CD14-positive monocyte (primary cell): ENCODE measurements around the gene TUBE1. TPM values are rescaled to one million over a fixed set of nuclear protein-coding genes. Genes with fewer than 3 reads are reported as not detected.
"Not testable (repeated sequence)": the region's sequence is repeated elsewhere in the genome, so short reads cannot be mapped to it uniquely, and the experiment has no call there.

Experiments
- DNase-seq, 3 donors: peaks; one replicate each; pipeline ENCODE4 v3.0.0-alpha.2; 2011 to 2022
- H2AFZ ChIP-seq: 2 replicates; pipeline ENCODE4 v1.6.0; 2012; ENCODE audit warnings: mild to moderate bottlenecking, low read depth, low read length, inconsistent platforms; ENCODE audit not compliant: insufficient read depth, poor library complexity, severe bottlenecking
- H3K27ac ChIP-seq, 2 donors: 1 replicate in 1 of 2; 2 replicates in 1 of 2; pipeline ENCODE4 v1.5.1; 2012 to 2013; ENCODE audit warnings: low read length in 2 of 2, control low read depth in 1 of 2, inconsistent platforms in 1 of 2, low read depth in 1 of 2, mild to moderate bottlenecking in 1 of 2
- H3K27me3 ChIP-seq, 2 donors: one replicate each; pipeline versions ENCODE4 v1.6.0 to v1.6.1; 2011 to 2013; ENCODE audit warnings: low read length in 2 of 2; ENCODE audit not compliant: control insufficient read depth in 2 of 2, insufficient read depth in 2 of 2
- H3K36me3 ChIP-seq, 2 donors: replicated peaks in 1 of 2; 1 replicate in 1 of 2; 2 replicates in 1 of 2; pipeline versions ENCODE4 v1.5.1 to v1.6.1; 2012 to 2013; ENCODE audit warnings: low read length in 2 of 2, control low read depth in 1 of 2, inconsistent platforms in 1 of 2, mild to moderate bottlenecking in 1 of 2; ENCODE audit not compliant: insufficient read depth in 2 of 2, control insufficient read depth in 1 of 2
- H3K4me1 ChIP-seq, 2 donors: 1 replicate in 1 of 2; 2 replicates in 1 of 2; pipeline versions ENCODE4 v1.5.1 to v1.6.1; 2012 to 2013; ENCODE audit warnings: low read length in 2 of 2, control low read depth in 1 of 2, inconsistent platforms in 1 of 2, mild to moderate bottlenecking in 1 of 2, moderate library complexity in 1 of 2; ENCODE audit not compliant: insufficient read depth in 2 of 2, control insufficient read depth in 1 of 2
- H3K4me2 ChIP-seq: replicated peaks from 2 replicates; pipeline ENCODE3; 2012; ENCODE audit warnings: low read length, moderate library complexity, mild to moderate bottlenecking; ENCODE audit not compliant: poor library complexity, severe bottlenecking; ENCODE audit errors: extremely low read depth
- H3K4me3 ChIP-seq, 3 experiments: fragments of 200-600 bp in 1 of 3; sonication (generic) in 1 of 3; replicated peaks in 1 of 3; 1 replicate in 2 of 3; 2 replicates in 1 of 3; pipeline ENCODE4 v1.5.1; 2011 to 2013; ENCODE audit warnings: low read length in 3 of 3, mild to moderate bottlenecking in 3 of 3, control low read depth in 2 of 3, low read depth in 2 of 3, inconsistent platforms in 1 of 3, moderate library complexity in 1 of 3
- H3K79me2 ChIP-seq: 2 replicates; pipeline ENCODE4 v1.6.0; 2012; ENCODE audit warnings: mild to moderate bottlenecking, control low read depth, inconsistent platforms, low read length, moderate library complexity; ENCODE audit not compliant: insufficient read depth
- H3K9ac ChIP-seq: 2 replicates; pipeline ENCODE4 v1.6.0; 2017; ENCODE audit warnings: low read length, mild to moderate bottlenecking; ENCODE audit not compliant: insufficient read depth, poor library complexity, severe bottlenecking
- H3K9me3 ChIP-seq, 2 donors: replicated peaks in 1 of 2; 1 replicate in 1 of 2; 2 replicates in 1 of 2; pipeline versions ENCODE4 v1.5.1 to v1.6.1; 2012 to 2013; ENCODE audit warnings: low read length in 2 of 2, control low read depth in 1 of 2; ENCODE audit not compliant: control insufficient read depth in 1 of 2, insufficient read depth in 1 of 2
- H4K20me1 ChIP-seq: 2 replicates; pipeline ENCODE4 v1.6.0; 2012; ENCODE audit warnings: mild to moderate bottlenecking, low read length, control low read depth, moderate library complexity; ENCODE audit not compliant: insufficient read depth
- H3K27ac Mint-ChIP-seq, 7 donors: one replicate each; pipeline ENCODE4 v1.8.0; 2020; ENCODE audit warnings: mild to moderate bottlenecking in 7 of 7, mixed read lengths in 7 of 7, moderate library complexity in 6 of 7, inconsistent platforms in 2 of 7
- H3K27me3 Mint-ChIP-seq, 3 donors: one replicate each; pipeline ENCODE4 v1.8.0; 2021 to 2022; ENCODE audit warnings: low read depth in 3 of 3, mild to moderate bottlenecking in 3 of 3, mixed read lengths in 3 of 3, moderate library complexity in 3 of 3, inconsistent platforms in 1 of 3
- H3K36me3 Mint-ChIP-seq, 2 donors: one replicate each; pipeline ENCODE4 v1.8.0; 2020; ENCODE audit warnings: mixed read lengths in 2 of 2, inconsistent platforms in 1 of 2, mild to moderate bottlenecking in 1 of 2
- H3K4me1 Mint-ChIP-seq: one replicate; pipeline ENCODE4 v1.8.0; 2020; ENCODE audit warnings: mild to moderate bottlenecking, mixed read lengths
- H3K4me3 Mint-ChIP-seq, 2 donors: one replicate each; pipeline ENCODE4 v1.8.0; 2020; ENCODE audit warnings: mild to moderate bottlenecking in 2 of 2, mixed read lengths in 2 of 2, moderate library complexity in 1 of 2
- H3K9me3 Mint-ChIP-seq, 7 donors: one replicate each; pipeline ENCODE4 v1.8.0; 2020 to 2022; ENCODE audit warnings: mixed read lengths in 7 of 7, mild to moderate bottlenecking in 6 of 7, moderate library complexity in 6 of 7, inconsistent platforms in 2 of 7
- WGBS: methylation state at CpG from one replicate; pipeline ENCODE4 v1.1.5; 2013; ENCODE audit warnings: missing lambda C conversion rate; ENCODE audit not compliant: insufficient coverage; 5-methylcytosine and 5-hydroxymethylcytosine counted together
- intact Hi-C, 2 donors: fragments of 100-400 bp; cut with micrococcal nuclease; formaldehyde crosslinking; loops; one replicate each; pipeline versions ENCODE4 v1.15.0 to v1.15.1; 2023
- polyA plus RNA-seq, 3 donors: library from polyadenylated mRNA; depleted of rRNA in 1 of 3; unstranded in 2 of 3; stranded (reverse) in 1 of 3; fragments of 300-500 nt in 2 of 3; fragments of >200 nt in 1 of 3; fragmentation: Illumina TruSeq in 2 of 3; gene quantifications; 1 replicate in 2 of 3; 2 replicates in 1 of 3; pipeline ENCODE4 v1.2.3, GENCODE V29; 2012 to 2021
- TF ChIP-seq, protein P1 (sequence below): fragments of 200-600 bp; IDR thresholded peaks from one replicate; pipeline ENCODE4 v1.8.0; 2022; ENCODE audit warnings: antibody characterized with exemption, mild to moderate bottlenecking

The TUBE1 gene
- polyA plus RNA-seq, 3 donors: 2.1 to 4.6 (median 2.7) TPM

DNA sequence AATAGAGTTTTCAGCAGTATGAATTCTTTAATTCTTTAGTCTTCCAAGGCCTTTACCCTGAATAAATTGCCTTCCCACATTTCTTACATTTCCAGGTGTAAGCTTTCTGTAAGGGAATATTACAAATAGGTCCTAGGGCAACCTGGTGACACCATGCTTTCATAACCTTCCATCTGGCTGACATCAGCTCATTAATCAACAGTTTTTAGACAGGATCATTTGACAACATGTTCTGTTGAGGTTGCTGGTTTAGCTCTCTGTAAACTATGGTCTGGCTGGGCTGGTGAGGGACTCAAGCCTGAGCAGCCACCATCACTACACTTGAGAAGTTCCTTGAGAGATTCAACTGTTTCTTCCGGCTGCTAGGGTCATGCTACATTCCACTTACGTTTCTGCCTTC, 19.3 kb upstream of the TUBE1 start:
- Histone ChIP-seq H3K4me1 (no peaks in the 10 kb centered on the region), H4K20me1 (no peaks in the 10 kb centered on the region), H2AFZ (no peak overlapping the region), H3K9ac (no peak overlapping the region), H3K27me3 (no peaks in the 10 kb centered on the region), H3K4me2 (no peak overlapping the region), H3K4me3 (no peak overlapping the region), H3K9me3 (no peaks in the 10 kb centered on the region), H3K79me2 (no peaks in the 10 kb centered on the region), H3K27ac (no peak overlapping the region), H3K36me3 (no peaks in the 10 kb centered on the region)
- no CpG with 5 or more reads among the region's 2 CpGs for WGBS
- Mint-ChIP-seq H3K4me1 (no peaks in the 10 kb centered on the region), H3K4me3 (no peak overlapping the region), H3K9me3 (peaks cover 0 to 4% (median 1%) of the 10 kb centered on the region in 7 donors), H3K36me3 (no peaks in the 10 kb centered on the region), H3K27ac (no peak overlapping the region), H3K27me3 (peaks cover 0 to 3% (median 0%) of the 10 kb centered on the region in 3 donors)
- TF ChIP-seq, protein P1, sequence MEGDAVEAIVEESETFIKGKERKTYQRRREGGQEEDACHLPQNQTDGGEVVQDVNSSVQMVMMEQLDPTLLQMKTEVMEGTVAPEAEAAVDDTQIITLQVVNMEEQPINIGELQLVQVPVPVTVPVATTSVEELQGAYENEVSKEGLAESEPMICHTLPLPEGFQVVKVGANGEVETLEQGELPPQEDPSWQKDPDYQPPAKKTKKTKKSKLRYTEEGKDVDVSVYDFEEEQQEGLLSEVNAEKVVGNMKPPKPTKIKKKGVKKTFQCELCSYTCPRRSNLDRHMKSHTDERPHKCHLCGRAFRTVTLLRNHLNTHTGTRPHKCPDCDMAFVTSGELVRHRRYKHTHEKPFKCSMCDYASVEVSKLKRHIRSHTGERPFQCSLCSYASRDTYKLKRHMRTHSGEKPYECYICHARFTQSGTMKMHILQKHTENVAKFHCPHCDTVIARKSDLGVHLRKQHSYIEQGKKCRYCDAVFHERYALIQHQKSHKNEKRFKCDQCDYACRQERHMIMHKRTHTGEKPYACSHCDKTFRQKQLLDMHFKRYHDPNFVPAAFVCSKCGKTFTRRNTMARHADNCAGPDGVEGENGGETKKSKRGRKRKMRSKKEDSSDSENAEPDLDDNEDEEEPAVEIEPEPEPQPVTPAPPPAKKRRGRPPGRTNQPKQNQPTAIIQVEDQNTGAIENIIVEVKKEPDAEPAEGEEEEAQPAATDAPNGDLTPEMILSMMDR: no peak
- intact Hi-C loops: no loop called here
- DNase-seq: no peak

- H3K36me3 ChIP-seq, H3K79me2 ChIP-seq, H3K9me3 Mint-ChIP-seq, H3K4me3 ChIP-seq, DNase-seq, H3K9ac ChIP-seq, H3K36me3 Mint-ChIP-seq, H3K4me1 Mint-ChIP-seq, H3K27me3 ChIP-seq, H3K4me2 ChIP-seq, H3K4me1 ChIP-seq, H3K27me3 Mint-ChIP-seq, H3K27ac ChIP-seq, H3K9me3 ChIP-seq, intact Hi-C loops, H3K27ac Mint-ChIP-seq, H2AFZ ChIP-seq, H4K20me1 ChIP-seq, H3K4me3 Mint-ChIP-seq: not testable (repeated sequence)
- no CpG with 5 or more reads among the region's 2 CpGs for WGBS
These were observed 18.7 kb upstream of the TUBE1 start for GRCh38 chr6:112106026-112106425.
